DOHH2 (cell line): Measurements from ENCODE around the gene DCAF4.

Source experiments
- H3F3A ChIP-seq: fragments of 200-600 bp; sonication (generic), shearing (Covaris generic); 2 replicates; pipeline ENCODE4 v1.6.0; 2016; ENCODE audit warnings: antibody characterized with exemption, mild to moderate bottlenecking; ENCODE audit not compliant: control insufficient read depth, insufficient read depth
- H3K27ac ChIP-seq: fragments of 200-600 bp; sonication (generic); 2 replicates; pipeline ENCODE4 v1.5.1; 2014; ENCODE audit warnings: low read depth, mild to moderate bottlenecking, low read length, moderate library complexity
- H3K27me3 ChIP-seq: fragments of 200-600 bp; sonication (generic); 2 replicates; pipeline ENCODE4 v1.6.1; 2014; ENCODE audit warnings: mild to moderate bottlenecking, low read length, mixed read lengths; ENCODE audit not compliant: control insufficient read depth
- H3K36me3 ChIP-seq: fragments of 200-600 bp; sonication (generic); 2 replicates; pipeline ENCODE4 v1.6.1; 2014; ENCODE audit warnings: mild to moderate bottlenecking, low read length, moderate library complexity, mixed read lengths; ENCODE audit not compliant: control insufficient read depth
- H3K4me1 ChIP-seq: fragments of 200-600 bp; sonication (generic); 2 replicates; pipeline ENCODE4 v1.6.1; 2014; ENCODE audit warnings: mild to moderate bottlenecking, low read length, mixed read lengths; ENCODE audit not compliant: control insufficient read depth
- H3K4me2 ChIP-seq: fragments of 200-600 bp; sonication (generic); 2 replicates; pipeline ENCODE4 v1.6.0; 2014; ENCODE audit warnings: mild to moderate bottlenecking, low read length, moderate library complexity
- H3K4me3 ChIP-seq: fragments of 200-600 bp; sonication (generic); 2 replicates; pipeline ENCODE4 v1.5.1; 2014; ENCODE audit warnings: mild to moderate bottlenecking, low read length, mixed read lengths
- H3K79me2 ChIP-seq: fragments of 200-600 bp; sonication (generic); 2 replicates; pipeline ENCODE4 v1.6.1; 2014; ENCODE audit warnings: mild to moderate bottlenecking, low read length, mixed read lengths; ENCODE audit not compliant: control insufficient read depth
- H3K9me2 ChIP-seq: fragments of 200-600 bp; sonication (generic); replicated peaks from 2 replicates; pipeline ENCODE4 v1.6.1; 2014; ENCODE audit warnings: mild to moderate bottlenecking, low read length, mixed read lengths; ENCODE audit not compliant: control insufficient read depth
- H3K9me3 ChIP-seq: fragments of 200-600 bp; sonication (generic); 2 replicates; pipeline ENCODE4 v1.6.1; 2014; ENCODE audit warnings: antibody characterized with exemption, low read length, mixed read lengths; ENCODE audit not compliant: control insufficient read depth, insufficient read depth
- H4K20me1 ChIP-seq: fragments of 200-600 bp; sonication (generic); 2 replicates; pipeline ENCODE4 v1.6.0; 2014; ENCODE audit warnings: low read depth, mild to moderate bottlenecking, antibody characterized with exemption, low read length, moderate library complexity; ENCODE audit not compliant: control insufficient read depth, insufficient read depth
- CTCF ChIP-seq: fragments of 200-600 bp; sonication (generic); IDR thresholded peaks from one replicate; pipeline ENCODE4 v1.5.1; 2014; ENCODE audit warnings: antibody characterized with exemption, mild to moderate bottlenecking, low read depth, low read length; ENCODE audit not compliant: poor library complexity, severe bottlenecking
- EZH2phosphoT487 ChIP-seq: fragments of 200-600 bp; sonication (generic); IDR thresholded peaks from 2 replicates; pipeline ENCODE4 v1.6.1; 2017; ENCODE audit warnings: borderline replicate concordance, mild to moderate bottlenecking, antibody characterized with exemption, low read length, moderate library complexity, mixed read lengths

The DCAF4 gene

GRCh38 chr14:72939630-72940029, 13.4 kb downstream of the DCAF4 start:
- Histone ChIP-seq H3K9me2 (no peaks in the 10 kb centered on the region), H3K4me2 (no peak overlapping the region), H3K9me3 (no peaks in the 10 kb centered on the region), H3K4me1 (no peaks in the 10 kb centered on the region), H3F3A (no peaks in the 10 kb centered on the region), H3K27ac (no peak overlapping the region), H4K20me1 (no peaks in the 10 kb centered on the region), H3K4me3 (no peak overlapping the region), H3K27me3 (no peaks in the 10 kb centered on the region), H3K36me3 (peaks cover 51% of the 10 kb centered on the region), H3K79me2 (peaks cover 26% of the 10 kb centered on the region)
- TF ChIP-seq CTCF (no peak), EZH2phosphoT487 (no peak)

- no peak overlapping the region for H3K4me2 ChIP-seq
- no peaks in the 10 kb centered on the region for H4K20me1 ChIP-seq
- no peak overlapping the region for H3K27ac ChIP-seq
- H3F3A ChIP-seq = no peaks in the 10 kb centered on the region
- H3K27me3 ChIP-seq = no peaks in the 10 kb centered on the region
- TF ChIP-seq EZH2phosphoT487 (no peak), CTCF (no peak)
- H3K36me3 ChIP-seq = peaks cover 60% of the 10 kb centered on the region
- no peaks in the 10 kb centered on the region for H3K9me3 ChIP-seq
- H3K9me2 ChIP-seq = no peaks in the 10 kb centered on the region
- H3K4me3 ChIP-seq = no peak overlapping the region
- H3K79me2 ChIP-seq = peaks cover 9% of the 10 kb centered on the region
- H3K4me1 ChIP-seq = no peaks in the 10 kb centered on the region
Measured at GRCh38 chr14:72941286-72941985, 15.2 kb downstream of the DCAF4 start.

GRCh38 chr14:72942934-72943333, 16.7 kb downstream of the DCAF4 start:
- Histone ChIP-seq H3K27me3 (no peaks in the 10 kb centered on the region), H3K36me3 (peaks cover 72% of the 10 kb centered on the region)

More at GRCh38 chr14:72942934-72943333, 16.7 kb downstream of the DCAF4 start:
- Histone ChIP-seq H3K4me1 (no peaks in the 10 kb centered on the region), H3K79me2 (peaks cover 2% of the 10 kb centered on the region; the same call in 1 of the 2 replicates), H3K9me3 (no peaks in the 10 kb centered on the region), H3K9me2 (no peaks in the 10 kb centered on the region), H3K4me2 (no peak overlapping the region), H3K27ac (no peak overlapping the region), H4K20me1 (no peaks in the 10 kb centered on the region), H3F3A (no peaks in the 10 kb centered on the region), H3K4me3 (no peak overlapping the region)
- TF ChIP-seq CTCF (no peak), EZH2phosphoT487 (no peak)
